ENCODE results near the gene OR51D1. TPM values are rescaled to one million over a fixed set of nuclear protein-coding genes. Genes with fewer than 3 reads are reported as not detected.
A peak's percentile ranks its signal among the peaks of the same experiment; 100 is the strongest.

OR51D1 gene
- total RNA-seq: not detected

- FAIRE-seq (no peak), DNase-seq (ENCODE audit: low spot score in 2 of 2) (peak in 1 of 2 donors; percentile 52)
These were observed at the start of gene OR51D1 for GRCh38 chr11:4636962-4637661. Gene OR51D1, plus strand, starts transcription at chr11:4637477. Its CDS starts 2,314 bp downstream, at chr11:4639791.

- DNase-seq (ENCODE audit: low spot score in 2 of 2): no peak
- FAIRE-seq: no peak
These were observed 48.3 kb upstream of the OR51D1 start for GRCh38 chr11:4589017-4589416.

GRCh38 chr11:4593739-4594138 lies 43.5 kb upstream of the OR51D1 start, which contains the start of gene OR52I1:
Gene OR52I1, plus strand, starts transcription at chr11:4594039. Its CDS starts 0 bp downstream, at chr11:4594039.
- DNase-seq (ENCODE audit: low spot score in 2 of 2): no peak
- FAIRE-seq: no peak

- no peak for DNase-seq (ENCODE audit: low spot score in 2 of 2)
- no peak for FAIRE-seq
These were observed 32.2 kb upstream of the OR51D1 start for GRCh38 chr11:4605057-4605456.

- DNase-seq (ENCODE audit: low spot score in 2 of 2) (no peak), FAIRE-seq (no peak)
These were observed 30.9 kb upstream of the OR51D1 start for GRCh38 chr11:4606231-4607015.

- DNase-seq (ENCODE audit: low spot score in 2 of 2) (no peak), FAIRE-seq (no peak)
These were observed 30.2 kb upstream of the OR51D1 start for GRCh38 chr11:4607096-4607495.

- FAIRE-seq (peak; percentile 88), DNase-seq (ENCODE audit: low spot score in 2 of 2) (peak; percentile 79 to 90)
These were observed 29.3 kb upstream of the OR51D1 start, which contains the start of gene TRIM68 for GRCh38 chr11:4607781-4608666. Gene TRIM68, minus strand, starts transcription at chr11:4608231. Its CDS starts 2,727 bp downstream, at chr11:4605504.

- DNase-seq (ENCODE audit: low spot score in 2 of 2) (no peak), FAIRE-seq (no peak)
These were observed 26.9 kb upstream of the OR51D1 start for GRCh38 chr11:4610258-4610935.

GRCh38 chr11:4611986-4612385 lies 25.3 kb upstream of the OR51D1 start:
- DNase-seq (ENCODE audit: low spot score in 2 of 2) (no peak), FAIRE-seq (no peak)

- FAIRE-seq (no peak), DNase-seq (ENCODE audit: low spot score in 2 of 2) (no peak)
These were observed 21.3 kb upstream of the OR51D1 start for GRCh38 chr11:4615856-4616444.

- FAIRE-seq (no peak), DNase-seq (ENCODE audit: low spot score in 2 of 2) (no peak)
These were observed 17.8 kb upstream of the OR51D1 start for GRCh38 chr11:4619514-4619913.

- no peak for DNase-seq (ENCODE audit: low spot score in 2 of 2)
- no peak for FAIRE-seq
These were observed 10.8 kb upstream of the OR51D1 start for GRCh38 chr11:4626207-4627099.

- FAIRE-seq (no peak), DNase-seq (ENCODE audit: low spot score in 2 of 2) (no peak)
These were observed 1.1 kb upstream of the OR51D1 start for GRCh38 chr11:4636136-4636535.

- no peak for FAIRE-seq
These were observed 378 bp downstream of the OR51D1 start for GRCh38 chr11:4637662-4638047.

GRCh38 chr11:4639931-4640330 lies 2.7 kb downstream of the OR51D1 start:
- FAIRE-seq: no peak

More at GRCh38 chr11:4637662-4638047, 378 bp downstream of the OR51D1 start:
- no peak for DNase-seq (ENCODE audit: low spot score in 2 of 2)

GRCh38 chr11:4641501-4641900 lies 4.2 kb downstream of the OR51D1 start:
- DNase-seq (ENCODE audit: low spot score in 2 of 2) (no peak), FAIRE-seq (no peak)

More at GRCh38 chr11:4639931-4640330, 2.7 kb downstream of the OR51D1 start:
- no peak for DNase-seq (ENCODE audit: low spot score in 2 of 2)

GRCh38 chr11:4642043-4642442 lies 4.8 kb downstream of the OR51D1 start:
- DNase-seq (ENCODE audit: low spot score in 2 of 2) (no peak), FAIRE-seq (no peak)

GRCh38 chr11:4643076-4643475 lies 5.8 kb downstream of the OR51D1 start:
- FAIRE-seq: no peak

GRCh38 chr11:4643682-4644081 lies 6.4 kb downstream of the OR51D1 start, which contains the start of gene OR51E1:
Gene OR51E1, plus strand, starts transcription at chr11:4643982. Its CDS starts 8,545 bp downstream, at chr11:4652527.
- FAIRE-seq (no peak), DNase-seq (ENCODE audit: low spot score in 2 of 2) (no peak)

More at GRCh38 chr11:4643076-4643475, 5.8 kb downstream of the OR51D1 start:
- DNase-seq (ENCODE audit: low spot score in 2 of 2): no peak
